Skeletal muscle satellite cell (primary cell): Measurements from ENCODE around the gene KRTAP12-4.
"Not testable (repeated sequence)": the region's sequence is repeated elsewhere in the genome, so short reads cannot be mapped to it uniquely, and the experiment has no call there.

Source experiments
- H3K27me3 ChIP-seq: 2 replicates; pipeline ENCODE4 v1.7.0; 2013; ENCODE audit warnings: low read length; ENCODE audit not compliant: control insufficient read depth, insufficient read depth
- H3K36me3 ChIP-seq: 2 replicates; pipeline ENCODE4 v1.7.0; 2013; ENCODE audit warnings: mild to moderate bottlenecking, control low read depth, low read length; ENCODE audit not compliant: insufficient read depth
- H3K4me1 ChIP-seq: 2 replicates; pipeline ENCODE4 v1.7.0; 2013; ENCODE audit warnings: low read length; ENCODE audit not compliant: control insufficient read depth, insufficient read depth
- H3K4me2 ChIP-seq: 2 replicates; pipeline ENCODE4 v1.7.0; 2013; ENCODE audit warnings: mild to moderate bottlenecking, low read length
- H3K4me3 ChIP-seq: 2 replicates; pipeline ENCODE4 v1.7.0; 2013; ENCODE audit warnings: low read length
- H3K9ac ChIP-seq: 2 replicates; pipeline ENCODE4 v1.7.0; 2013; ENCODE audit warnings: mild to moderate bottlenecking, low read depth, low read length, moderate library complexity
- H3K9me3 ChIP-seq: replicated peaks from 2 replicates; pipeline ENCODE4 v1.7.0; 2013; ENCODE audit warnings: mild to moderate bottlenecking, control low read depth, low read length

KRTAP12-4 gene

DNA sequence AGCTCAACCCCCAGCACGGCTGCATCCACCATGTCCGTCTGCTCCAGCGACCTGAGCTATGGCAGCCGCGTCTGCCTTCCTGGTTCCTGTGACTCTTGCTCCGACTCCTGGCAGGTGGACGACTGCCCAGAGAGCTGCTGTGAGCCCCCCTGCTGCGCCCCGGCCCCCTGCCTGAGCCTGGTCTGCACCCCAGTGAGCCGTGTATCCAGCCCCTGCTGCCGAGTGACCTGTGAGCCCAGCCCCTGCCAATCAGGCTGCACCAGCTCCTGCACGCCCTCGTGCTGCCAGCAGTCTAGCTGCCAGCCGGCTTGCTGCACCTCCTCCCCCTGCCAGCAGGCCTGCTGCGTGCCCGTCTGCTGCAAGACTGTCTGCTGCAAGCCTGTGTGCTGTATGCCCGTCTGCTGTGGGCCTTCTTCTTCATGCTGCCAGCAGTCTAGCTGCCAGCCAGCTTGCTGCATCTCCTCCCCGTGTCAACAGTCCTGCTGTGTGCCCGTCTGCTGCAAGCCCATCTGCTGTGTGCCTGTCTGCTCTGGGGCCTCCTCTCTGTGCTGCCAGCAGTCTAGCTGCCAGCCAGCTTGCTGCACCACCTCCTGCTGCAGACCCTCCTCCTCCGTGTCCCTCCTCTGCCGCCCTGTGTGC, 42.8 kb upstream of the KRTAP12-4 start, which contains the start of gene KRTAP10-12:
Gene KRTAP10-12, plus strand, starts transcription at position 1 of the 639 bp plus-strand sequence. Its CDS starts 30 bp downstream, at position 31.
- peaks cover 63% of the 10 kb centered on the region for H3K27me3 ChIP-seq
- not testable (repeated sequence) for H3K36me3 ChIP-seq, H3K4me1 ChIP-seq, H3K4me3 ChIP-seq, H3K9ac ChIP-seq, H3K9me3 ChIP-seq, H3K4me2 ChIP-seq

GRCh38 chr21:44696572-44696971, 42.1 kb upstream of the KRTAP12-4 start:
- Histone ChIP-seq H3K4me3 (no peak overlapping the region), H3K27me3 (peaks cover 56% of the 10 kb centered on the region), H3K4me1 (no peaks in the 10 kb centered on the region)

DNA sequence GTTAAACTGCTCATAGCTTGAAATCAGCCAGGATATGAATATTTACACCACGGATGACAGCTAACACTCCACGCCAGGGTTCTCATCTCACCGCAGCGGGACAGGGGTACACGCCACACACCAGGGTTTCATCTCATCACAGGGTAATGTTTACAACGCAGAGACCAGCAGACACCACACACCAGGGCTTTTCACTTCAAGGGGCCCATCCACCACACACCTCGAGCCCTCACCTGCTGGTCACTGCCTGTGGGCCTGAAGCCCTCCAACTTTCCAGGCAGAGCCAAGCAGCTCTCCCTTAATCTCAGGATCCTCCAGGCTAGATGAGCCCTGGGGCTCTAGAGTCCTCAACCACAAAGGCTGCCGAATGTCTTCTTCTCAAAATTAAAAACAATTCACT, 41.2 kb upstream of the KRTAP12-4 start:
- Histone ChIP-seq H3K27me3 (peaks cover 52% of the 10 kb centered on the region), H3K4me1 (no peaks in the 10 kb centered on the region), H3K9ac (no peak overlapping the region), H3K4me2 (no peak overlapping the region), H3K9me3 (peaks cover 4% of the 10 kb centered on the region), H3K36me3 (no peaks in the 10 kb centered on the region), H3K4me3 (no peak overlapping the region)

More at GRCh38 chr21:44696572-44696971, 42.1 kb upstream of the KRTAP12-4 start:
- no peaks in the 10 kb centered on the region for H3K36me3 ChIP-seq
- no peak overlapping the region for H3K4me2 ChIP-seq
- no peak overlapping the region for H3K9ac ChIP-seq
- H3K9me3 ChIP-seq = peaks cover 4% of the 10 kb centered on the region

GRCh38 chr21:44695184-44695583, 40.7 kb upstream of the KRTAP12-4 start:
- H3K9ac ChIP-seq = no peak overlapping the region
- peaks cover 51% of the 10 kb centered on the region for H3K27me3 ChIP-seq
- no peaks in the 10 kb centered on the region for H3K36me3 ChIP-seq
- H3K4me2 ChIP-seq = no peak overlapping the region
- peaks cover 4% of the 10 kb centered on the region for H3K9me3 ChIP-seq
- H3K4me3 ChIP-seq = no peak overlapping the region
- no peaks in the 10 kb centered on the region for H3K4me1 ChIP-seq

GRCh38 chr21:44694776-44695175, 40.3 kb upstream of the KRTAP12-4 start:
- Histone ChIP-seq H3K9me3 (peaks cover 4% of the 10 kb centered on the region), H3K4me3 (no peak overlapping the region), H3K4me1 (no peaks in the 10 kb centered on the region), H3K36me3 (no peaks in the 10 kb centered on the region), H3K27me3 (peaks cover 51% of the 10 kb centered on the region), H3K4me2 (no peak overlapping the region), H3K9ac (no peak overlapping the region)

DNA sequence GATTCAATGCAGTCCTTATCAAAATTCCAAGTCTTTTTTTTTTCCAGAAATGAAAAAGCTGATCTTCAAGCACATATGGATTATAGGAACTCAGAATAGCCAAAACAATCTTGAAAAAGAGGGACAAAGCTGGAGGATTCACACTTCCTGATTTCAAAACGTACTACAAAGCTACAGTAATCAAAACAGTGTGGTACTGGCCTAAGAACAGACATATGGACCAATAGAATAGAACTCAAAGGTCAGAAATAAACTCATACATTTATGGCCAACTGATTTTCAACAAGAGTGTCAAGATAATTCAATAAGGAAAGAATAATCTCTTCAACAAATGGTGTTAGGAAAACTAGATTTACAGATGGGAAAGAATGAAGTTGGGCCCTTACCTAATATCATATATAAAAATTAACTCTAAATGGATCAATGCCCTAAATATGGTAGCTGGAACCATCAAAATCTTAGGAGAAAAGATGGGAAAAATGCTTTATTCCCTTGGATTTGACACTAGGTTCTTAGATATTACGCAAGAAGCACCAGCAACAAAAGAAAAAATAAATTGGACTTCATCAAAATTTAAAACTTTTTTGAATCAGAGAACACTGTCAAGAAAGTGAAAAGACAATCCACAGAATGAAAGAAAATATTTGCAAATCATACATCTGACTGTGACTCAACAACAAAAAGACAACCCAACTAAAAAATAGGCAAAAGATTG, 38.5 kb upstream of the KRTAP12-4 start:
- no peaks in the 10 kb centered on the region for H3K36me3 ChIP-seq
- no peak overlapping the region for H3K9ac ChIP-seq
- H3K27me3 ChIP-seq = peaks cover 47% of the 10 kb centered on the region
- H3K4me3 ChIP-seq = no peak overlapping the region
- no peak overlapping the region for H3K4me2 ChIP-seq
- peaks cover 4% of the 10 kb centered on the region for H3K9me3 ChIP-seq
- H3K4me1 ChIP-seq = no peaks in the 10 kb centered on the region

GRCh38 chr21:44691686-44692085, 37.2 kb upstream of the KRTAP12-4 start:
- no peaks in the 10 kb centered on the region for H3K36me3 ChIP-seq
- peaks cover 4% of the 10 kb centered on the region for H3K9me3 ChIP-seq
- H3K4me1 ChIP-seq = no peaks in the 10 kb centered on the region
- H3K4me3 ChIP-seq = no peak overlapping the region
- no peak overlapping the region for H3K9ac ChIP-seq
- H3K4me2 ChIP-seq = no peak overlapping the region
- H3K27me3 ChIP-seq = peaks cover 50% of the 10 kb centered on the region

DNA sequence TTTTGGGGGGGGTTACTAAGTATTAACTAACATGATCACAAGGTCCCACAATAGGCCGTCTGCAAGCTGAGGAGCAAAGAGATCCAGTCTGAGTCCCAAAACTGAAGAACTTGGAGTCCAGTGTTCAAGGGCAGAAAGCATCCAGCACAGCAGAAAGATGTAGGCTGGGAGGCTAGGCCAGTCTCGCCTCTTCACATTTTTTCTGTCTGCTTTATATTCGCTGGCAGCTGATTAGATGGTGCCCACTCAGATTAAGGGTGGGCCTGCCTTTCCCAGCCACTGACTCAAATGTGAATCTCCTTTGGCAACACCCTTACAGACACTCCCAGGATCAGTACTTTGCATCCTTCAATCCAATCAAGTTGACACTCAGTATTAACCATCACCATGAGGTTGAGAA, 35.3 kb upstream of the KRTAP12-4 start:
- H3K27me3 ChIP-seq = peaks cover 48% of the 10 kb centered on the region
- H3K4me1 ChIP-seq, H3K9ac ChIP-seq, H3K4me3 ChIP-seq, H3K36me3 ChIP-seq, H3K4me2 ChIP-seq, H3K9me3 ChIP-seq: not testable (repeated sequence)

- Histone ChIP-seq H3K4me3 (no peak overlapping the region), H3K9me3 (no peaks in the 10 kb centered on the region), H3K9ac (no peak overlapping the region), H3K36me3 (no peaks in the 10 kb centered on the region), H3K27me3 (peaks cover 63% of the 10 kb centered on the region), H3K4me1 (no peaks in the 10 kb centered on the region), H3K4me2 (no peak overlapping the region)
Observed at GRCh38 chr21:44687671-44688070, 33.2 kb upstream of the KRTAP12-4 start.

DNA sequence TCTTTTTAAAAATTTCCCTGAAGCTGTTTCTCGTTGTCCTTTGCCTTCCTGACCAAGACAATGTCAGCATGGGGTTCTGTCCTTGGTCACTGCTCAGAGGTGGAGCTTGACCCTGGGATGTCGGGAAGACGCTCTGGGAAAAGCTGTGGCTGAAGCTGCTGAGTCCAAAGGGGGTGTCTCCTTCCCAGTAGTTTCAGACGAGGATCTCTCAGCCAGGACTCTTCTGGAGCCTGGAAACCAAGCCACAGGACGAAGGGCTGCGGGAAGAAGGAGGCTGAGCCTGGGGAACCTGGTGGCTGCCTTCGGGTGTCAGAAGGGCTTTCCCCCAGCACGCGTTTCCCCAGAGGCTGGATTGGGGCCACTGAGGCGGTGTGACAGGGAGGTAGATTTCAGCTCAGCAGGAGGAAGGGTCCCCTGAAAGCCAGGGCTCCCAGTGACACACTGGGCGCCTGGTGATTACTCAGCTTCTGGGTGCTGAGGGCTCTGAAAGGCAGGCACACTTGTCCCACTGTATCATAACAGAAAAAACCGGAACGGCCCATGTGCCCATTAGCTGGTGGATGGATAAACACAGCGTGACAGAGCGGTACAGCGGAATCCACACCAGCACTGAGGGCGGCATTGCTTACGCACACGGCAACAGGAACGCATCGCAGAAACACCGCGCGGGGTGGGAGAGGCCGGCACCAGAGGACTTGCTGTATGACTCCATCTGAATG, 32.5 kb upstream of the KRTAP12-4 start:
- Histone ChIP-seq H3K9ac (no peak overlapping the region), H3K9me3 (no peaks in the 10 kb centered on the region), H3K4me3 (no peak overlapping the region), H3K4me2 (no peak overlapping the region), H3K36me3 (no peaks in the 10 kb centered on the region), H3K27me3 (peaks cover 69% of the 10 kb centered on the region), H3K4me1 (no peaks in the 10 kb centered on the region)

DNA sequence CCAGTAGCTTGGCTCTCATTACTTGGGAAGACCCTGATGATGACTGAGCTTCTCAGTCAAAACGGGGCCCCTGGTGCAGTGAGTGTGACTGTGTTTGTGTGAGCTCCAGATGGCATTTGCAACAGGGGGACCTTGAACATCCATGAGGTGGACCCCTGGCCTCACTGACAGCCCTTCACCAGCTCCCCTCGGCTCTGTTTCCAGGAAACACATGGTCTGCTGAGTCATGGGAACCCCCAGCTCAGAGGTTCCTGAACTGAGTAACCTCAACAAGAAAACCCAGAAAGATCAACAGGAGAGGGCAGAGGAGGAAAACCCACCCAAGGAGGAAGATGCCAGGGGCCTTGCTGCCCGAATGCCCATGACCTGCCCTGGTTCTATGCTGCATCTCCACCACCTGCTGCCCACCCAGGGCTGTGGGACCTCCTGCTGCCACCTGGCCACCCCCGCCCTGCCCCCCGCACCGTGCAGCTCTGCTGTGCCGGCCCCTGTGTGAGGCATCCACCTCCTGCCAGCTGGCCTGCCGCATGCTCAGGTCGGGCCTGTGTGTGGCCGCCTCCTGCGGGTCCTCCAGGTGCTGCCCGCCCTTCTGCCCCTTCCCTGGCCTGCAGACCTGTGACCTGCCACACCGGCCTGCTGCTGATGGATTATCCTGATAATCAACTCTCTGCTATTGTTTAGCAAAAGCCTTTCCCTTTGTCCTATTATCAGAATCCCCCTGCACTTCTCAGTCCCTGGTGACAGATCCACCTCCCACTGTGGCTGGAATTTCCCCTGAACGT, 31.7 kb upstream of the KRTAP12-4 start:
- Histone ChIP-seq H3K9me3 (no peaks in the 10 kb centered on the region), H3K9ac (no peak overlapping the region), H3K4me2 (no peak overlapping the region), H3K4me1 (no peaks in the 10 kb centered on the region), H3K4me3 (no peak overlapping the region), H3K36me3 (no peaks in the 10 kb centered on the region), H3K27me3 (peaks cover 74% of the 10 kb centered on the region)
